H1 (cell line): ENCODE data around the gene PIGX. TPM values are rescaled to one million over a fixed set of nuclear protein-coding genes. Genes with fewer than 3 reads are reported as not detected.

Experiments used
- CTCF ChIA-PET: fragments of 300-600 bp; sonication (Branson Sonifier 250); formaldehyde crosslinking; loops from one replicate; lab custom pipeline; 2021; ENCODE audit not compliant: partially characterized antibody; lab: Charles Lee
- POLR2A ChIA-PET: fragments of 300-600 bp; sonication (Branson Sonifier 250); formaldehyde crosslinking; loops from one replicate; lab custom pipeline; 2021; ENCODE audit warnings: inconsistent platforms; ENCODE audit not compliant: partially characterized antibody; lab: Charles Lee
- DNase-seq, 2 experiments: peaks; one replicate each; pipeline versions ENCODE4 v3.0.0 to v3.0.0-alpha.2; 2010 to 2022; ENCODE audit warnings: low spot score in 2 of 2, low read depth in 1 of 2, mixed read lengths in 1 of 2
- FAIRE-seq: peaks from 2 replicates; lab custom pipeline; 2011; peaks lifted over from hg19 to GRCh38; lab: Jason Lieb, UNC
- H2AFZ ChIP-seq: 2 replicates; pipeline ENCODE4 v1.8.1; 2012; ENCODE audit warnings: low read length, inconsistent platforms
- H2AK5ac ChIP-seq: 2 replicates; pipeline ENCODE4 v1.6.1; 2013; ENCODE audit warnings: low read depth, low read length
- H2BK120ac ChIP-seq: replicated peaks from 2 replicates; pipeline ENCODE3; 2013; ENCODE audit warnings: low read depth, low read length, inconsistent platforms
- H2BK12ac ChIP-seq: 2 replicates; pipeline ENCODE4 v1.6.1; 2013; ENCODE audit warnings: low read depth, low read length
- H2BK15ac ChIP-seq: 2 replicates; pipeline ENCODE4 v1.6.1; 2013; ENCODE audit warnings: low read length
- H2BK20ac ChIP-seq: 2 replicates; pipeline ENCODE4 v1.6.1; 2013; ENCODE audit warnings: low read length
- H2BK5ac ChIP-seq: 2 replicates; pipeline ENCODE4 v1.6.1; 2013; ENCODE audit warnings: low read depth, low read length
- H3K14ac ChIP-seq: 2 replicates; pipeline ENCODE4 v1.6.1; 2013; ENCODE audit warnings: inconsistent platforms; ENCODE audit not compliant: insufficient read length
- H3K18ac ChIP-seq: 2 replicates; pipeline ENCODE4 v1.6.1; 2013; ENCODE audit warnings: low read length; ENCODE audit errors: extremely low read depth
- H3K23ac ChIP-seq: 2 replicates; pipeline ENCODE4 v1.6.1; 2013; ENCODE audit warnings: inconsistent platforms; ENCODE audit not compliant: insufficient read length
- H3K23me2 ChIP-seq: 2 replicates; pipeline ENCODE4 v1.6.1; 2013; ENCODE audit warnings: low read depth, low read length
- H3K27ac ChIP-seq: 2 replicates; pipeline ENCODE4 v1.6.1; 2011; ENCODE audit warnings: low read depth, low read length, inconsistent platforms
- H3K27me3 ChIP-seq, 4 experiments: replicated peaks in 1 of 4; 1 replicate in 1 of 4; 2 replicates in 3 of 4; pipeline versions ENCODE4 v1.6.1 to v1.8.1; 2011 to 2013; ENCODE audit warnings: low read length in 3 of 4, mild to moderate bottlenecking in 3 of 4, inconsistent platforms in 2 of 4, mixed read lengths in 2 of 4, moderate library complexity in 1 of 4; ENCODE audit not compliant: control insufficient read depth in 3 of 4, insufficient read depth in 3 of 4; ENCODE audit errors: extremely low read depth in 1 of 4
- H3K36me3 ChIP-seq, 4 experiments: 2 replicates each; pipeline versions ENCODE4 v1.6.1 to v1.8.1; 2011 to 2013; ENCODE audit warnings: mild to moderate bottlenecking in 4 of 4, low read length in 3 of 4, moderate library complexity in 2 of 4, control low read depth in 1 of 4, inconsistent platforms in 1 of 4; ENCODE audit not compliant: insufficient read depth in 4 of 4, control insufficient read depth in 2 of 4
- H3K4ac ChIP-seq: replicated peaks from 2 replicates; pipeline ENCODE3; 2013; ENCODE audit warnings: low read length, low read depth, mixed read lengths, inconsistent platforms; ENCODE audit not compliant: insufficient read length
- H3K4me1 ChIP-seq, 4 experiments: replicated peaks in 1 of 4; 1 replicate in 1 of 4; 2 replicates in 3 of 4; pipeline versions ENCODE4 v1.6.1 to v1.8.1; 2011 to 2013; ENCODE audit warnings: low read length in 3 of 4, inconsistent platforms in 2 of 4, mixed read lengths in 1 of 4; ENCODE audit not compliant: insufficient read depth in 4 of 4, control insufficient read depth in 3 of 4
- H3K4me2 ChIP-seq, 2 experiments: 2 replicates each; pipeline versions ENCODE4 v1.6.1 to v1.8.1; 2011 to 2013; ENCODE audit warnings: low read depth in 2 of 2, low read length in 2 of 2, control low read depth in 1 of 2, inconsistent platforms in 1 of 2, mild to moderate bottlenecking in 1 of 2; ENCODE audit not compliant: insufficient read depth in 1 of 2
- H3K4me3 ChIP-seq, 4 experiments: fragments of 200-600, 300-600 bp in 1 of 4; sonication (generic), shearing (Covaris generic), sonication (Bioruptor Twin) in 1 of 4; 2 replicates each; pipeline versions ENCODE4 v1.5.1 to v1.8.1; 2011 to 2016; ENCODE audit warnings: low read length in 4 of 4, low read depth in 3 of 4, control low read depth in 2 of 4, inconsistent platforms in 2 of 4, mild to moderate bottlenecking in 2 of 4, mixed read lengths in 1 of 4, moderate library complexity in 1 of 4; ENCODE audit not compliant: insufficient read depth in 2 of 4; ENCODE audit errors: extremely low read depth in 1 of 4
- H3K56ac ChIP-seq: replicated peaks from 2 replicates; pipeline ENCODE3; 2013; ENCODE audit warnings: low read depth, mild to moderate bottlenecking, mixed read lengths, low read length, inconsistent platforms; ENCODE audit not compliant: insufficient read length
- H3K79me1 ChIP-seq: 2 replicates; pipeline ENCODE4 v1.6.1; 2013; ENCODE audit warnings: low read depth, low read length, control low read depth
- H3K79me2 ChIP-seq, 2 experiments: 2 replicates each; pipeline versions ENCODE4 v1.6.1 to v1.8.1; 2012 to 2013; ENCODE audit warnings: low read length in 2 of 2, mild to moderate bottlenecking in 2 of 2, inconsistent platforms in 1 of 2; ENCODE audit not compliant: insufficient read depth in 2 of 2, control insufficient read depth in 1 of 2
- H3K9ac ChIP-seq, 4 experiments: replicated peaks in 1 of 4; 1 replicate in 1 of 4; 2 replicates in 3 of 4; pipeline versions ENCODE4 v1.6.1 to v1.8.1; 2011 to 2013; ENCODE audit warnings: low read depth in 3 of 4, low read length in 3 of 4, control low read depth in 2 of 4, mild to moderate bottlenecking in 2 of 4, moderate library complexity in 2 of 4, inconsistent platforms in 1 of 4; ENCODE audit errors: extremely low read depth in 1 of 4
- H3K9me3 ChIP-seq, 2 experiments: 2 replicates each; pipeline versions ENCODE4 v1.6.1 to v1.8.1; 2012 to 2013; ENCODE audit warnings: mild to moderate bottlenecking in 2 of 2, moderate library complexity in 2 of 2, control low read depth in 1 of 2, inconsistent platforms in 1 of 2, low read depth in 1 of 2, low read length in 1 of 2, mixed read lengths in 1 of 2; ENCODE audit not compliant: insufficient read depth in 2 of 2
- H4K20me1 ChIP-seq, 2 experiments: replicated peaks in 1 of 2; 2 replicates each; pipeline versions ENCODE3 to v1.8.1; 2011 to 2013; ENCODE audit warnings: inconsistent platforms in 2 of 2, low read length in 2 of 2, mild to moderate bottlenecking in 1 of 2; ENCODE audit not compliant: insufficient read depth in 2 of 2, control insufficient read depth in 1 of 2
- H4K5ac ChIP-seq: 2 replicates; pipeline ENCODE4 v1.6.1; 2013; ENCODE audit warnings: low read length, low read depth, mixed read lengths, inconsistent platforms; ENCODE audit not compliant: insufficient read length
- H4K8ac ChIP-seq: 2 replicates; pipeline ENCODE4 v1.8.0; 2013; ENCODE audit warnings: mild to moderate bottlenecking, moderate library complexity, low read length, inconsistent platforms; ENCODE audit not compliant: insufficient read depth; ENCODE audit errors: extremely low read depth
- H4K91ac ChIP-seq: replicated peaks from 2 replicates; pipeline ENCODE3; 2013; ENCODE audit warnings: low read length, mixed read lengths, inconsistent platforms; ENCODE audit not compliant: insufficient read length
- EP300 ChIP-seq, 2 experiments: IDR thresholded peaks; 1 replicate in 1 of 2; 2 replicates in 1 of 2; pipeline ENCODE4 v1.6.1; 2011 to 2012; ENCODE audit warnings: low read depth in 2 of 2, low read length in 2 of 2, mild to moderate bottlenecking in 2 of 2, borderline replicate concordance in 1 of 2, inconsistent platforms in 1 of 2, moderate library complexity in 1 of 2
- NANOG ChIP-seq: IDR thresholded peaks from 2 replicates; pipeline ENCODE4 v1.6.1; 2011; ENCODE audit warnings: low read length, low read depth, mild to moderate bottlenecking, inconsistent platforms; ENCODE audit not compliant: insufficient read depth, poor library complexity, severe bottlenecking
- RFX5 ChIP-seq: IDR thresholded peaks from 2 replicates; pipeline ENCODE4 v1.6.1; 2011; ENCODE audit warnings: low read depth, low read length, improper control_type of control experiment, borderline replicate concordance
- SAP30 ChIP-seq: fragments of 300-600 bp; sonication (generic); IDR thresholded peaks from 2 replicates; pipeline ENCODE4 v1.7.1; 2012; ENCODE audit warnings: low read length, moderate library complexity, mild to moderate bottlenecking, inconsistent platforms; ENCODE audit not compliant: insufficient read depth, insufficient replicate concordance
- SP4 ChIP-seq: IDR thresholded peaks from 2 replicates; pipeline ENCODE4 v1.6.1; 2012; ENCODE audit warnings: low read length, inconsistent platforms
- ZNF274 ChIP-seq: IDR thresholded peaks from 2 replicates; pipeline ENCODE4 v1.7.0; 2012; ENCODE audit warnings: low read length, borderline replicate concordance; ENCODE audit errors: extremely low read depth
- WGBS, 2 experiments: shearing (Covaris generic) in 1 of 2; methylation state at CpG; one replicate each; pipeline versions ENCODE4 v1.1.6 to v1.1.7; 2013 to 2015; ENCODE audit warnings: low lambda C conversion rate in 2 of 2, mixed read lengths in 2 of 2, inconsistent platforms in 1 of 2, low coverage in 1 of 2, missing lambda C conversion rate in 1 of 2; ENCODE audit not compliant: insufficient replicate concordance in 2 of 2, insufficient coverage in 1 of 2, insufficient read length in 1 of 2; ENCODE audit errors: extremely low coverage in 1 of 2, missing lambda C conversion rate in 1 of 2; 5-methylcytosine and 5-hydroxymethylcytosine counted together
- polyA plus RNA-seq, 7 experiments: library from polyadenylated mRNA; depleted of rRNA in 3 of 7; stranded (reverse) in 5 of 7; unstranded in 2 of 7; fragments of >200 nt in 5 of 7; fragments of 200-250 nt in 2 of 7; gene quantifications; 1 replicate in 5 of 7; 2 replicates in 1 of 7; 4 replicates in 1 of 7; pipeline versions ENCODE4 v1.2.1 to v1.2.3, GENCODE V29; 2011 to 2013; ENCODE audit warnings: missing spikeins in 2 of 7, mixed read lengths in 2 of 7
- total RNA-seq: library from RNA; stranded (reverse); fragmentation: NEBNext Ultra II Directional; extraction: Animal tissue kit (Norgen Biotek cat#: 25700); gene quantifications from 2 replicates; pipeline ENCODE4 v1.2.1, GENCODE V29; 2021

PIGX gene
- total and polyA plus RNA-seq, 2 of the 8 experiments (the other 6 are each of a cell fraction or from before 2014, with no cell fraction given), result 7.0 to 14.9 TPM

DNA sequence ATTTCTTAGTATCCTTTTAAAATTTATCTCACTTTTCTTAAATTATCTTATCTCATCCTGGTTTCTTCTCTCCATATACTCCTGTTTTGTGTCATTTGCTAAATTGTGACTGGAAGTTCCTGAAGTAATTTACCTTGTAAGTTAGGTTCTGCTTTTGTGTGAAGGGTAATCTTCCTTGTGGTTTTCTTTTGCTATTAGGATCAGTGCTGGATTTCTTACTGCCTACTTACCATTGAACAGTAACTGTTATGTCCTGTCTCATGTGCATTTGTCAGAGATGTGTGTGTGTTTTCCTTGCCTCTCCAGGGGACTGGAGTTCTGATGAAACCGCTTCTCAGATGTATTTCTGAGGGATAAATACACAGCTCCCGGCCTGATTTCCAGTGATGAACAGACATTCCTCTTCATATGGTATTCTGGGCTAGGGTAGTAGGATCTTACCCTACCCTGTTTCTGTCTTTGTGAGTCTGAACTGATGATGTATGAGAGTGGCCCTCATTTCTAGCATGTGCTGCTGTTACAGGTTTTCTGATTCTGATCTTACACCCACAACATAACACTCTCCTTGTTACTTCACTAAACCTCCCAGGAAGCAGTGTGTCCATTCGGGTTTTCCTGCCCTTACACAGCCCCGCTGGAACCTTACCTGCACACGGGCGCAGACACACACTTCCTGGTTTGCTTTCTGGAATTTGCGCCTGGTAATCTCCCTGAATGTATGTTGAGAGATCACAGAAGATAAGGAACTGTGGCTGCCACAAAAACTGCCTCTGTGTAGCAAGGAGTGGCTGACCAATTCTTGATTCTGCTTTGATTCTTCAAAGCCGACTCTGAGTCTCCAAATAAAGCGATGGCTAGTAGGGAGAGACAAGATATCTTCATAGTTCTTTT, 42.2 kb downstream of the PIGX start:
- peak overlapping the region; percentile 0 for H3K4ac ChIP-seq
- no peak overlapping the region; a peak in 2 of 7 replicates for H3K9ac ChIP-seq
- peak overlapping the region; percentile 77; the same call in 1 of the 2 replicates for H2BK5ac ChIP-seq
- H4K8ac ChIP-seq, result no peak overlapping the region
- peaks cover 15% of the 10 kb centered on the region for H3K79me1 ChIP-seq
- H3K56ac ChIP-seq, result no peak overlapping the region
- H2AK5ac ChIP-seq, result peak overlapping the region; percentile 25; the same call in 1 of the 2 replicates
- CTCF ChIA-PET, result no interaction called here
- no peaks in the 10 kb centered on the region; a peak in 1 of 7 replicates for H3K27me3 ChIP-seq
- no peak overlapping the region for H4K5ac ChIP-seq
- peaks cover 0 to 7% (median 2%) of the 10 kb centered on the region in 4 experiments; a peak in 3 of 8 replicates for H3K36me3 ChIP-seq
- no peak for TF ChIP-seq NANOG
- TF ChIP-seq ZNF274, result no peak
- no peak for TF ChIP-seq SP4
- TF ChIP-seq EP300 (IDR thresholded peaks at IDR 0.05; ENCODE audit: borderline replicate concordance in 1 of 2, low read depth in 2 of 2, low read length in 2 of 2), result no peak
- no peak for TF ChIP-seq RFX5
- no peak for TF ChIP-seq SAP30
- H2BK120ac ChIP-seq, result no peak overlapping the region
- no peak for FAIRE-seq
- 92% methylated on average over 9 of the region's 9 CpGs; no CpG with 5 or more reads in 1 of the 2 experiments for WGBS, 2 experiments
- no peak overlapping the region for H4K91ac ChIP-seq
- H2BK20ac ChIP-seq, result 0 out of 2 replicates have a peak overlapping the region, but pooled peaks have one; percentile 34
- DNase-seq, result no peak
- peaks cover 6 to 7% of the 10 kb centered on the region in 2 experiments for H4K20me1 ChIP-seq
- no peaks in the 10 kb centered on the region for H3K9me3 ChIP-seq
- POLR2A ChIA-PET, result interaction anchor here (4.8 kb wide), 1 partner anchor 14 kb away, joined by 23 read pairs; the partner anchor contains the start of gene PAK2
- no peak overlapping the region for H3K14ac ChIP-seq
- peaks cover 0 to 13% (median 3%) of the 10 kb centered on the region in 4 experiments; a peak in 5 of 7 replicates for H3K4me1 ChIP-seq
- no peak overlapping the region for H3K4me3 ChIP-seq
- H3K23ac ChIP-seq, result no peak overlapping the region
- H3K4me2 ChIP-seq, result no peak overlapping the region
- H3K18ac ChIP-seq, result no peak overlapping the region
- H2BK12ac ChIP-seq, result peak overlapping the region; percentile 21; the same call in 1 of the 2 replicates
- H2AFZ ChIP-seq, result no peak overlapping the region
- no peaks in the 10 kb centered on the region for H3K23me2 ChIP-seq
- H3K27ac ChIP-seq, result no peak overlapping the region
- 0 out of 2 replicates have a peak overlapping the region, but pooled peaks have one; percentile 36 for H2BK15ac ChIP-seq
- H3K79me2 ChIP-seq, result peaks cover 10 to 86% of the 10 kb centered on the region in 2 experiments
